Activated CD8-positive, alpha-beta memory T cell treated with anti-CD3 and anti-CD28 coated beads, Interleukin-2, amount 50 U/mL, for 24 hours (primary cell): ENCODE measurements around the gene AMIGO1.

Experiments used
- DNase-seq: peaks from one replicate; pipeline ENCODE4 v3.0.0-alpha.2; 2020; ENCODE audit errors: extremely low read depth

Gene AMIGO1

DNA sequence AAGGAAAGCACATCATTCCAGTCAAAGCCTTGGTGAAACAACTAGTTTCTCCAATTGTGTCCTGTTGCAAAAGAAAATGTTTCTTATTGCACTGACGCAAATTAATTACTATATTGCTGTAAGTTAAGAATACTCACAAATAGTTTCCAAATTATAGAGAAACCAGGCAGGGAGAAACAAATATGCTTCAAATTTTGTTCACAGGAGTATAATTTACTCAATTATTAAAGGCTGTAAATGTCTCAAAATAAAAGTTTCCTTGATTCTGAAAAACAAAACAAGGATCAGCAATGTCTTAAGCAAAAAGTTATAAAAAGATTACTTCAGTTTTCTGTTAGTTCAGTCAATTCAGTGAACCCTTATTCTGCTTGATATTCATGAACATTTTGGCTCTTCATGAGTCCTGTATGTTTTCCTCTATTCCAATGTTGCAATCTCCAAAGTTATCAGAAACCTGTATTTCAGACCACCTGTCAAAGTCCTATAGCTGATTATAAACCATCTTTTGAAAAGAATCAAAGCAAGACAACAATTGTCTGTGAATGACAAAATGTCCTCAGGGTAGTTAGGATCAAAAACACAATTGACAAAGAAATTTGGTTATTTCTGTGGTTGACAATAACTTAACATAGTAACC is 54.9 kb downstream of the AMIGO1 start:
- DNase-seq = no peak
